HL-60 (cell line): ENCODE data around the gene SUN2.

Experiments
- DNase-seq, 2 experiments: peaks; one replicate each; pipeline ENCODE4 v3.0.0-alpha.2; 2010 to 2020; ENCODE audit warnings: low read depth in 1 of 2, low spot score in 1 of 2
- H3K27ac ChIP-seq: fragments of 250-450 bp; sonication (Bioruptor Pico); replicated peaks from 2 replicates; pipeline ENCODE4 v1.5.1; 2020; ENCODE audit warnings: mild to moderate bottlenecking, moderate library complexity
- H3K27me3 ChIP-seq: fragments of 250-450 bp; sonication (Bioruptor Pico); 2 replicates; pipeline ENCODE4 v1.5.1; 2021; ENCODE audit warnings: mild to moderate bottlenecking, moderate library complexity; ENCODE audit not compliant: insufficient read depth, poor library complexity, severe bottlenecking
- H3K4me3 ChIP-seq: replicated peaks from 2 replicates; pipeline ENCODE4 v1.5.1; 2011; ENCODE audit warnings: mild to moderate bottlenecking, control low read depth, low read length; ENCODE audit not compliant: insufficient read depth
- GABPA ChIP-seq: IDR thresholded peaks from 2 replicates; pipeline ENCODE4 v1.6.1; 2012; ENCODE audit warnings: low read depth
- POLR2AphosphoS5 ChIP-seq: IDR thresholded peaks from 2 replicates; pipeline ENCODE4 v1.6.1; 2012; ENCODE audit warnings: low read depth
- REST ChIP-seq: IDR thresholded peaks from 2 replicates; pipeline ENCODE4 v1.6.1; 2012; ENCODE audit warnings: low read depth; ENCODE audit not compliant: insufficient replicate concordance
- SPI1 ChIP-seq: IDR thresholded peaks from 2 replicates; pipeline ENCODE4 v1.6.1; 2012; ENCODE audit warnings: low read depth, mild to moderate bottlenecking, borderline replicate concordance
- TF ChIP-seq, protein P1 (sequence below): IDR thresholded peaks from one replicate; pipeline ENCODE4 v1.5.1; 2011; ENCODE audit warnings: low read length, control low read depth, inconsistent platforms; ENCODE audit not compliant: insufficient read depth

The SUN2 gene

GRCh38 chr22:38760477-38761201, 4.8 kb upstream of the SUN2 start:
- H3K27me3 ChIP-seq = no peaks in the 10 kb centered on the region
- no peak overlapping the region for H3K4me3 ChIP-seq
- no peak overlapping the region for H3K27ac ChIP-seq
- no peak for TF ChIP-seq SPI1
- no peak for TF ChIP-seq POLR2AphosphoS5
- TF ChIP-seq REST = no peak
- no peak for TF ChIP-seq GABPA
- DNase-seq = no peak

GRCh38 chr22:38759005-38759404, 3.2 kb upstream of the SUN2 start:
- TF ChIP-seq, protein P1, sequence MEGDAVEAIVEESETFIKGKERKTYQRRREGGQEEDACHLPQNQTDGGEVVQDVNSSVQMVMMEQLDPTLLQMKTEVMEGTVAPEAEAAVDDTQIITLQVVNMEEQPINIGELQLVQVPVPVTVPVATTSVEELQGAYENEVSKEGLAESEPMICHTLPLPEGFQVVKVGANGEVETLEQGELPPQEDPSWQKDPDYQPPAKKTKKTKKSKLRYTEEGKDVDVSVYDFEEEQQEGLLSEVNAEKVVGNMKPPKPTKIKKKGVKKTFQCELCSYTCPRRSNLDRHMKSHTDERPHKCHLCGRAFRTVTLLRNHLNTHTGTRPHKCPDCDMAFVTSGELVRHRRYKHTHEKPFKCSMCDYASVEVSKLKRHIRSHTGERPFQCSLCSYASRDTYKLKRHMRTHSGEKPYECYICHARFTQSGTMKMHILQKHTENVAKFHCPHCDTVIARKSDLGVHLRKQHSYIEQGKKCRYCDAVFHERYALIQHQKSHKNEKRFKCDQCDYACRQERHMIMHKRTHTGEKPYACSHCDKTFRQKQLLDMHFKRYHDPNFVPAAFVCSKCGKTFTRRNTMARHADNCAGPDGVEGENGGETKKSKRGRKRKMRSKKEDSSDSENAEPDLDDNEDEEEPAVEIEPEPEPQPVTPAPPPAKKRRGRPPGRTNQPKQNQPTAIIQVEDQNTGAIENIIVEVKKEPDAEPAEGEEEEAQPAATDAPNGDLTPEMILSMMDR = no peak
- TF ChIP-seq GABPA = no peak
- no peak overlapping the region for H3K4me3 ChIP-seq
- no peak overlapping the region for H3K27ac ChIP-seq
- no peaks in the 10 kb centered on the region for H3K27me3 ChIP-seq
- no peak for DNase-seq

- TF ChIP-seq REST (no peak), POLR2AphosphoS5 (no peak), SPI1 (no peak), GABPA (no peak)
- TF ChIP-seq, protein P1 = no peak
- Histone ChIP-seq H3K4me3 (no peak overlapping the region), H3K27ac (no peak overlapping the region), H3K27me3 (no peaks in the 10 kb centered on the region)
- no peak for DNase-seq
These were observed 2.6 kb upstream of the SUN2 start for GRCh38 chr22:38758276-38758945.

GRCh38 chr22:38757464-38757757, 1.6 kb upstream of the SUN2 start:
- no peaks in the 10 kb centered on the region for H3K27me3 ChIP-seq
- no peak for DNase-seq
- peak overlapping the region; percentile 92 for H3K27ac ChIP-seq
- peak overlapping the region; percentile 72 for H3K4me3 ChIP-seq
- no peak for TF ChIP-seq GABPA
- TF ChIP-seq SPI1 = no peak
- TF ChIP-seq POLR2AphosphoS5 = no peak
- TF ChIP-seq, protein P1 = no peak
- no peak for TF ChIP-seq REST
